ENCODE results near the gene ANTXR2.

ANTXR2 gene

GRCh38 chr4:79948261-79948660 is 124.8 kb downstream of the ANTXR2 start:
- no peak for TF ChIP-seq CTCF (conservative IDR thresholded peaks at IDR 0.05; ENCODE audit: control insufficient read depth, insufficient read depth, low read depth, low read length)
- H3K4me3 ChIP-seq (ENCODE audit: control insufficient read depth, low read depth, low read length), result no peak overlapping the region
- DNase-seq (ENCODE audit: low read depth), result no peak

- H3K4me3 ChIP-seq (ENCODE audit: control insufficient read depth, low read depth, low read length), result no peak overlapping the region
- no peak for DNase-seq (ENCODE audit: low read depth)
- no peak for TF ChIP-seq CTCF (conservative IDR thresholded peaks at IDR 0.05; ENCODE audit: control insufficient read depth, insufficient read depth, low read depth, low read length)
These were observed 125.6 kb downstream of the ANTXR2 start for GRCh38 chr4:79947386-79947785.

GRCh38 chr4:79935274-79935673 is 137.8 kb downstream of the ANTXR2 start:
- no peak overlapping the region for H3K4me3 ChIP-seq (ENCODE audit: control insufficient read depth, low read depth, low read length)
- no peak for TF ChIP-seq CTCF (conservative IDR thresholded peaks at IDR 0.05; ENCODE audit: control insufficient read depth, insufficient read depth, low read depth, low read length)
- no peak for DNase-seq (ENCODE audit: low read depth)

- DNase-seq (ENCODE audit: low read depth), result no peak
- no peak for TF ChIP-seq CTCF (conservative IDR thresholded peaks at IDR 0.05; ENCODE audit: control insufficient read depth, insufficient read depth, low read depth, low read length)
- no peak overlapping the region for H3K4me3 ChIP-seq (ENCODE audit: control insufficient read depth, low read depth, low read length)
These were observed 138.4 kb downstream of the ANTXR2 start for GRCh38 chr4:79934660-79935059.

- no peak for TF ChIP-seq CTCF (conservative IDR thresholded peaks at IDR 0.05; ENCODE audit: control insufficient read depth, insufficient read depth, low read depth, low read length)
- H3K4me3 ChIP-seq (ENCODE audit: control insufficient read depth, low read depth, low read length), result no peak overlapping the region
- DNase-seq (ENCODE audit: low read depth), result no peak
These were observed 145.1 kb downstream of the ANTXR2 start for GRCh38 chr4:79927931-79928330.

- no peak overlapping the region for H3K4me3 ChIP-seq (ENCODE audit: control insufficient read depth, low read depth, low read length)
- no peak for DNase-seq (ENCODE audit: low read depth)
- no peak for TF ChIP-seq CTCF (conservative IDR thresholded peaks at IDR 0.05; ENCODE audit: control insufficient read depth, insufficient read depth, low read depth, low read length)
These were observed 149.7 kb downstream of the ANTXR2 start for GRCh38 chr4:79923281-79923680.

GRCh38 chr4:79922011-79922410 is 151.0 kb downstream of the ANTXR2 start:
- no peak for DNase-seq (ENCODE audit: low read depth)
- TF ChIP-seq CTCF (conservative IDR thresholded peaks at IDR 0.05; ENCODE audit: control insufficient read depth, insufficient read depth, low read depth, low read length), result no peak
- no peak overlapping the region for H3K4me3 ChIP-seq (ENCODE audit: control insufficient read depth, low read depth, low read length)

All from fibroblast of mammary gland (primary cell).